ENCODE results near the gene DYTN. TPM values are rescaled to one million over a fixed set of nuclear protein-coding genes. Genes with fewer than 3 reads are reported as not detected.

The DYTN gene
- total RNA-seq, 1 donor from 2014 or later: not detected

- no peak for DNase-seq (ENCODE audit: low spot score)
- no peak for ATAC-seq
These were observed 18.0 kb downstream of the DYTN start for GRCh38 chr2:206700156-206700555.

GRCh38 chr2:206698811-206699210 is 19.4 kb downstream of the DYTN start:
- DNase-seq (ENCODE audit: low spot score) (no peak), ATAC-seq (no peak)

GRCh38 chr2:206696910-206697309 is 21.3 kb downstream of the DYTN start:
- DNase-seq (ENCODE audit: low spot score) (no peak), ATAC-seq (no peak)

GRCh38 chr2:206693399-206694137 is 24.6 kb downstream of the DYTN start:
- ATAC-seq (peak; percentile 91), DNase-seq (ENCODE audit: low spot score) (no peak)

GRCh38 chr2:206692971-206693370 is 25.2 kb downstream of the DYTN start:
- no peak for ATAC-seq
- DNase-seq (ENCODE audit: low spot score): no peak

GRCh38 chr2:206688990-206689389 is 29.2 kb downstream of the DYTN start:
- DNase-seq (ENCODE audit: low spot score): no peak
- ATAC-seq: no peak

GRCh38 chr2:206688453-206688852 is 29.7 kb downstream of the DYTN start:
- ATAC-seq (no peak), DNase-seq (ENCODE audit: low spot score) (no peak)

- no peak for ATAC-seq
- no peak for DNase-seq (ENCODE audit: low spot score)
These were observed 34.6 kb downstream of the DYTN start for GRCh38 chr2:206683546-206683945.

- DNase-seq (ENCODE audit: low spot score) (no peak), ATAC-seq (no peak)
These were observed 47.5 kb downstream of the DYTN start for GRCh38 chr2:206670531-206671319.

- no peak for ATAC-seq
- no peak for DNase-seq (ENCODE audit: low spot score)
These were observed 52.9 kb downstream of the DYTN start for GRCh38 chr2:206665251-206665650.

- ATAC-seq: no peak
- no peak for DNase-seq (ENCODE audit: low spot score)
These were observed 61.1 kb downstream of the DYTN start for GRCh38 chr2:206657087-206657486.

GRCh38 chr2:206647985-206648384 is 70.2 kb downstream of the DYTN start:
- ATAC-seq: no peak
- DNase-seq (ENCODE audit: low spot score): no peak

- ATAC-seq: peak; percentile 83
- DNase-seq (ENCODE audit: low spot score): peak; percentile 44
These were observed 75.8 kb downstream of the DYTN start, which contains the start of gene FAM237A for GRCh38 chr2:206642075-206643025. FAM237A (plus strand) TSS chr2:206642487; CDS start chr2:206644237, 1,750 bp downstream.

- no peak for ATAC-seq
- DNase-seq (ENCODE audit: low spot score): no peak
These were observed 77.0 kb downstream of the DYTN start for GRCh38 chr2:206641226-206641625.

GRCh38 chr2:206639636-206640035 is 78.6 kb downstream of the DYTN start:
- DNase-seq (ENCODE audit: low spot score): no peak

GRCh38 chr2:206635015-206635414 is 83.2 kb downstream of the DYTN start:
- ATAC-seq (no peak), DNase-seq (ENCODE audit: low spot score) (no peak)

More at GRCh38 chr2:206639636-206640035, 78.6 kb downstream of the DYTN start:
- no peak for ATAC-seq

- ATAC-seq (no peak), DNase-seq (ENCODE audit: low spot score) (no peak)
These were observed 86.9 kb downstream of the DYTN start for GRCh38 chr2:206631340-206631739.

- ATAC-seq (no peak), DNase-seq (ENCODE audit: low spot score) (no peak)
These were observed 90.6 kb downstream of the DYTN start for GRCh38 chr2:206627632-206628031.

GRCh38 chr2:206626108-206626507 is 92.1 kb downstream of the DYTN start:
- no peak for ATAC-seq

GRCh38 chr2:206619011-206619410 is 99.2 kb downstream of the DYTN start:
- no peak for DNase-seq (ENCODE audit: low spot score)

More at GRCh38 chr2:206626108-206626507, 92.1 kb downstream of the DYTN start:
- DNase-seq (ENCODE audit: low spot score): no peak

GRCh38 chr2:206616151-206616550 is 102.0 kb downstream of the DYTN start:
- ATAC-seq: no peak
- DNase-seq (ENCODE audit: low spot score): no peak

More at GRCh38 chr2:206619011-206619410, 99.2 kb downstream of the DYTN start:
- no peak for ATAC-seq
